Activated naive CD8-positive, alpha-beta T cell treated with anti-CD3 and anti-CD28 coated beads, Interleukin-2, amount 50 U/mL, for 24 hours (primary cell): ENCODE data around the gene C1orf216.

Source experiments
- ATAC-seq: fragments of 150-1000 bp; cut with Tn5 transposase; one replicate; pipeline ENCODE4 v1.10.0; 2021
- DNase-seq: peaks from one replicate; pipeline ENCODE4 v3.0.0; 2021
- H3K27ac Mint-ChIP-seq: one replicate; pipeline ENCODE4 v1.8.0; 2021; ENCODE audit warnings: mild to moderate bottlenecking, mixed read lengths
- H3K27me3 Mint-ChIP-seq: one replicate; pipeline ENCODE4 v1.8.0; 2021; ENCODE audit warnings: mixed read lengths
- H3K36me3 Mint-ChIP-seq: one replicate; pipeline ENCODE4 v1.8.0; 2021; ENCODE audit warnings: low read depth, mixed read lengths
- H3K4me1 Mint-ChIP-seq: one replicate; pipeline ENCODE4 v1.8.0; 2021; ENCODE audit warnings: mixed read lengths
- H3K4me3 Mint-ChIP-seq: one replicate; pipeline ENCODE4 v1.8.0; 2021; ENCODE audit warnings: mild to moderate bottlenecking, moderate library complexity, mixed read lengths
- H3K9me3 Mint-ChIP-seq: one replicate; pipeline ENCODE4 v1.8.0; 2021; ENCODE audit warnings: mixed read lengths

The C1orf216 gene

DNA sequence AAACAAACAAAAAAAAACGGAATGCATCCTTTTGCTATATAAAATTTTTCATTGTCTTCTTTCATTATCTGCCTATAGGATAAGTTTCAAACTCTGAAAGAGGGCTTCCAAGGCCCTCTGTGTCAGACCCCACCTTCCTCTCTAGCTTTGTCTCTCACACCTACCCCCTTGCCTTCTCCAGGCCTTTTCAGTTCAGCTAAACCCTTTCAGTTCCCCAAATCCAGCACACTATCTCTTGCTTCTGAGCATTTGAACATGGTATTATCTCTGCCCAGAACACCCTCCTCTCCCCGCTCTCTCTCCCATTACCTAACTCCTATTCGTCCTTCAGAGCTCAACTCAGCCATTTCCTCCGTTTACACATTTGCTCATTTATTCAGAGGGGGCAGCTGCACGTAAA is 35.7 kb downstream of the C1orf216 start:
- no peaks in the 10 kb centered on the region for H3K4me1 Mint-ChIP-seq
- peaks cover 18% of the 10 kb centered on the region for H3K27me3 Mint-ChIP-seq
- no peak overlapping the region for H3K27ac Mint-ChIP-seq
- H3K4me3 Mint-ChIP-seq: no peak overlapping the region
- ATAC-seq (no peak), DNase-seq (no peak)
- no peaks in the 10 kb centered on the region for H3K9me3 Mint-ChIP-seq
- H3K36me3 Mint-ChIP-seq: no peaks in the 10 kb centered on the region

DNA sequence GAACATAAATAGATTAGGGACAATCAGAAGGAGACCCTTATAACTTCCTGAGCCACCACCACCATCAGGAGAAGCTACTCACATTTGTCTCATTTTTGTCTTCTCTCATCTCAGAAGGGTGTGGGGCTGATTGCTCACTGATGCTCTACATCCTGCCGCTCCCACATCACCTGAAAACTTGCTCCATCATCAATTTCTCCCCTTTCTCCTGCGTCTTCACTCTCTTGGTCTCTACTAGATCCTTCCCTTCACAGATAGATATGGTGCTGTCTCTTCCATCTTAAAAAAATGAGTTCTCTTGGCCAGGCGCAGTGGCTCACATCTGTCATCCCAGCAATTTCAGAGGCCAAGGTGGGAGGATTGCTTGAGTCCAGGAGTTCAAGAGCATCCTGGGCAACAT is 38.4 kb downstream of the C1orf216 start:
- no peak overlapping the region for H3K4me3 Mint-ChIP-seq
- no peak for DNase-seq
- no peaks in the 10 kb centered on the region for H3K4me1 Mint-ChIP-seq
- peaks cover 8% of the 10 kb centered on the region for H3K27me3 Mint-ChIP-seq
- H3K27ac Mint-ChIP-seq: no peak overlapping the region
- H3K36me3 Mint-ChIP-seq: no peaks in the 10 kb centered on the region
- no peak for ATAC-seq
- no peaks in the 10 kb centered on the region for H3K9me3 Mint-ChIP-seq

- no peak for DNase-seq
- H3K27me3 Mint-ChIP-seq: peaks cover 14% of the 10 kb centered on the region
- ATAC-seq: no peak
These were observed 42.9 kb downstream of the C1orf216 start for GRCh38 chr1:35675773-35676172.

GRCh38 chr1:35674111-35674510 is 44.6 kb downstream of the C1orf216 start:
- H3K27me3 Mint-ChIP-seq: peaks cover 15% of the 10 kb centered on the region
- no peak overlapping the region for H3K27ac Mint-ChIP-seq
- H3K9me3 Mint-ChIP-seq: no peaks in the 10 kb centered on the region
- H3K4me3 Mint-ChIP-seq: no peak overlapping the region
- no peak for ATAC-seq
- H3K36me3 Mint-ChIP-seq: no peaks in the 10 kb centered on the region
- no peak for DNase-seq
- H3K4me1 Mint-ChIP-seq: no peaks in the 10 kb centered on the region

More at GRCh38 chr1:35675773-35676172, 42.9 kb downstream of the C1orf216 start:
- Mint-ChIP-seq H3K27ac (no peak overlapping the region), H3K9me3 (no peaks in the 10 kb centered on the region), H3K4me3 (no peak overlapping the region), H3K36me3 (no peaks in the 10 kb centered on the region), H3K4me1 (no peaks in the 10 kb centered on the region)

DNA sequence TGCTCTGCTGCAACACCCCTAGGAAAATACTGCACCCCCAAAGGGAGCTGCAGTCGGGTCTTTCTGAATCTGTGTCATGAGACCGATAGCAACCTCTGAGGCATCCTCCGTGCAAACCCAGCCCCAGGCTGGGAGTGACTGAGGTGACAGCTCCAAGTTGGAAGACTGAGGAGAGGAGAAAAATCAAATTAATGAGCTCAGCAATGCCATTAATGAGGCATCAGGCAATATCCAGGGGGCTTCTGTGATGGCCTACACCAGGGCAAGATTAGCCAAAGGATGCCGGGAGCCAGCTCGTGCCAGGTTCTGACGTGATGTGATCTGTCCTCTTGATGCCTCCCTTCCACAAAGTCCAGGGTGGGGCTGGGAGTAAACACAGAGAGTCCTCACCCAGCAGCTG is 46.6 kb downstream of the C1orf216 start:
- Mint-ChIP-seq H3K4me1 (no peaks in the 10 kb centered on the region), H3K27ac (no peak overlapping the region), H3K4me3 (no peak overlapping the region), H3K27me3 (peaks cover 17% of the 10 kb centered on the region), H3K36me3 (no peaks in the 10 kb centered on the region), H3K9me3 (no peaks in the 10 kb centered on the region)
- no peak for ATAC-seq
- DNase-seq: no peak

DNA sequence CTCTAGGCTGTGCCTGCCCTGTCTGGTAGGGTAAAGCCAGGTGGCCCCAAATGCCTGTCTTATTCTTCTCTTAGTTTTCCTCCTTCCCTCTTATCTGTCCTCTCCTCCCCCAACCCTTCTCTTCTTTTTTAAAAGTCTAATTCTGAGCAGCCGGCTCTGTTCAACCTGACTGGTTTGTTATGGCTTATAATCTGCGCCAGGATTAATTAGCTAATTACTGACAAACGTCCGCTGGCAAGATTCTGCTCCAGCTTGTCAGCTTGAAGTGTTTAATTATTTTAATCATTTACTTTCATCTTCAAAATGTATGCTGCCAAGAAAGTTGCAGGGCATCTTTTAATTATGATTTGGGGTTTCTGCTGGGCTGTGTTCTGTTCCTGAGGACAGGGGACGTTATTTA is 50.2 kb downstream of the C1orf216 start:
- no peak for DNase-seq
- H3K4me3 Mint-ChIP-seq: no peak overlapping the region
- H3K9me3 Mint-ChIP-seq: no peaks in the 10 kb centered on the region
- no peaks in the 10 kb centered on the region for H3K4me1 Mint-ChIP-seq
- H3K27ac Mint-ChIP-seq: no peak overlapping the region
- no peak for ATAC-seq
- H3K36me3 Mint-ChIP-seq: no peaks in the 10 kb centered on the region
- peaks cover 29% of the 10 kb centered on the region for H3K27me3 Mint-ChIP-seq

DNA sequence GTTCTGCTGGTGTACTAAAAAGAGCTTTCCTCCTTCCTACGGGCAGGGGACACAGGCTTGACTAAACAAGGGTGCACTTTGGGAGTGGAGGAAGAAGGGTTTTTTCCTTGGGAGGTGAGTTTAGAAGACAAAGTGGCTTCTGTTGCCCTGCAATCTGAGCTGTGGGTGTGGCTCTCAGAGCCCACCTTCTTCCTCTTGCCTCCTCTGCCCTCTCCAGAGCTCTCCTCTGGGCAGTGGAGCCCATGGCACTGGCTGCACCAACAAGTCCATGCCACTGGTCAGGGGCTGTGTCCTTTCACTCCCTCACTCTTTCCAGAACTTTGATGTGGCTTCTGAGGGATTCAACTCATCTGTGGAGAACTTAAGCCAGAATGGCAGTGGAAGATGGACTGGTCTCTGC is 51.8 kb downstream of the C1orf216 start:
- no peak for ATAC-seq
- Mint-ChIP-seq H3K27ac (no peak overlapping the region), H3K4me1 (no peaks in the 10 kb centered on the region), H3K4me3 (no peak overlapping the region), H3K9me3 (no peaks in the 10 kb centered on the region), H3K36me3 (no peaks in the 10 kb centered on the region), H3K27me3 (peaks cover 22% of the 10 kb centered on the region)
- DNase-seq: no peak

DNA sequence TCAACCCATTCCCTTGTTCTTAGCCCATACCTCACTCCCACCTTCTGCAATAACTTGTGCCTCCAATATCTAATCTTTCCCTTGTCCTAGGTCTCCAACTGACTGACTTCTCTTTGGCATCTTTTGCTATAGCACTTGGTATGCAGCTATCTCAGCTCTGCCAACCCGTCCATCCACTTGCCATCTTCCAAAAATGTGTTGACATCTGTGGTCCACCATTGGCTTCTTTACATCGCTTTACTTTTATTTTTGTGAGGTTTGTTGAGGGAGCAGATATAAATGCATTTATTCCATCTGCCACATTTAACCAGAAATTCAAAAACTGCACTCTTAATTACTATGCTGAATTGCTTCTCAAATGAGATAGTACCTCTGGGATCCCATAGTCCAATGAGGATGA is 52.5 kb downstream of the C1orf216 start:
- no peak for DNase-seq
- no peak for ATAC-seq
- H3K4me3 Mint-ChIP-seq: no peak overlapping the region
- H3K27ac Mint-ChIP-seq: no peak overlapping the region
- H3K4me1 Mint-ChIP-seq: no peaks in the 10 kb centered on the region
- H3K36me3 Mint-ChIP-seq: no peaks in the 10 kb centered on the region
- H3K9me3 Mint-ChIP-seq: no peaks in the 10 kb centered on the region
- H3K27me3 Mint-ChIP-seq: peaks cover 21% of the 10 kb centered on the region
